HG02840 (cell line): ENCODE measurements around the gene FGFBP2.

ENCODE experiments used
- ATAC-seq: cut with Tn5 transposase; IDR thresholded peaks from one replicate; pipeline ENCODE4 v1.9.1; 2021; ENCODE audit warnings: mild to moderate bottlenecking, moderate library complexity, moderate number of reproducible peaks; ENCODE audit not compliant: unreplicated experiment, low FRiP score

Gene FGFBP2

DNA sequence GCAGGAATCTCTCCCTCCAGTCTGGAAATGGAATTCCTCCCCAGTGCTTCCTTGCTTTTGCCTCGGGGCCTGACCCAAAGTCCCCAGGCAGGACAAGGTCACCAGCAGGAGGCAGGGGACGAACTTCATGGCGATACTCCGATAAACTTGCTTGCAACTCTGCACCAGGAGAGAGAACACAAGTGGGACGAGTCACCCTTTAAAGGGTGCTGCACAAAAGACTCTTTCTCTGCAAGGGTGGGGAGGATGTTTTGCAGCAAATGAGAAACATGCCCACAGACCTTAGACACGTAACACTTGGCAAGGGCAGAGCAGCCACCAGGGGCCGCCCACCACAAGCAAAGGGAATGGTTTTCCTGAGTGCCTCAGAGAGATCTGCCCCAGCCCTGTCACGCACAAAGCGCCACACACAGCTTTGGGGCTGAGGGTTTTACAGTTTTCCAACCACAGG lies at the start of gene FGFBP2:
FGFBP2 (minus strand) TSS at position 175 of the 451 bp plus-strand sequence; CDS start at position 129, 46 bp downstream.
- ATAC-seq = no peak

DNA sequence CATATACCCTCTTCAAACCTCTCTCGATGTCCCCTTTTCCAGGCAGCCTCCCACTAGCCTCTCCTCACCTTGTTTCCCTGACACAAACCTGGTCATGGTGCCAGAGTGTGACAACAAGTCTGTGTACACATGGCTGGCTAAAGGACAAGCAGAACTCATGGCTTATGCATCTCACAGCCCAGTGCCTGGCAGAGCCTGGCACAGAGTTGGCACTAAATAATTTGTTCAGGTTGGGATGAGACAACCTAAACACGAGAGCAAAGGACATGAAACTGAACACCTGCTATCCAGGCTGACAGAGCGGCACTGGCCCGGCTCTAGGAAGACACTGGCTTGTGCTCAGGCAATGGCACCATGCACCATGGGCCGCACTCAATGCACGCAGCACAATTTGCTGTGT lies 48.2 kb upstream of the FGFBP2 start:
- ATAC-seq = no peak

DNA sequence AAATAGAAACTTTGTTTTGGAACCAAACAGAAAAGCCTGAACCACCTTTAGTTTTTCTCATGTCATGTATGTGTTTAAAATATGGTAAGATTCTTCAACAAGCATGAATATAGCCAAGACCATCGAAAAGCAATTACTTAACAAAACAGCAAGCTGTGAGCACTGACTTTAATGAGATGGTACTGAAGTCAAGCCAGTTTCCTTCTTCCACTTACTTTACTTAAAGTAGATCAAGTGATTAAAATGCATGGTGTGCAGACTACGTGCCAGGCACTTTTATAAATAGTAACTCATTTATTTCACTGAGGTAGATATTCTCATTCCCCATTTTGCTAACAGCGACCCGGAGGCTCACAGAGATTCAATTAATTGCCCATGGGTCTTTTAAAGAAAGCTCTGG lies 46.2 kb upstream of the FGFBP2 start:
- ATAC-seq = no peak

DNA sequence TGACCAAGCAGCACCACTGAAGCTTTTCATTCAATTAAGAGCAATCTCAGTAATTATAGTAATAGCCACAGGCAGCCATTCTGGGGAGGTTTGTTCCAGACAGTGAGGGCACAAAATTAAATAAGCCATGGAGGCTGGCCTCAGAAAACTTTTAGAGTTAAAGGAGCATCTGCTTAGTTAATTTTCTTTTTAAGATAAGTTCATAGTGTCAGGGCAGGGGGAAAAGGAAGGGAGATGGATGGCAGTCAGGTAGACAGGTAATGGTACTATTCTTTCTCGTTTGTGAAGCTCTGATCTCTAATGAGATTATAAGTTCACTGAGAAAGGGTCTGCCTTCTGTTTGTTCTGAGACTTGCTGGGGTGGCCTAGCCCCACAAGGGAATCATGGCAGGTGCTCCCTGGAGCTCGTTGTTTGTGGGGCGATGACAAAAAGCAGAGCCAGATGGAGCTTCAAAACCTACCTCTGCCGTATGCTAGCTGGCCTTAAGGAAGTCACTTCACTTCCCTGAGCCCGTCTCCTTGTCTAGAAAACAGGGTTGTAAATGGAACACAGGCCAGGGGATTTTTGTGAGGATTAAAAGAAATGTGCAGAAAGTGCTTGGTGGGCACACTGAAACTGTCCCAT lies 44.6 kb upstream of the FGFBP2 start:
- ATAC-seq = no peak

DNA sequence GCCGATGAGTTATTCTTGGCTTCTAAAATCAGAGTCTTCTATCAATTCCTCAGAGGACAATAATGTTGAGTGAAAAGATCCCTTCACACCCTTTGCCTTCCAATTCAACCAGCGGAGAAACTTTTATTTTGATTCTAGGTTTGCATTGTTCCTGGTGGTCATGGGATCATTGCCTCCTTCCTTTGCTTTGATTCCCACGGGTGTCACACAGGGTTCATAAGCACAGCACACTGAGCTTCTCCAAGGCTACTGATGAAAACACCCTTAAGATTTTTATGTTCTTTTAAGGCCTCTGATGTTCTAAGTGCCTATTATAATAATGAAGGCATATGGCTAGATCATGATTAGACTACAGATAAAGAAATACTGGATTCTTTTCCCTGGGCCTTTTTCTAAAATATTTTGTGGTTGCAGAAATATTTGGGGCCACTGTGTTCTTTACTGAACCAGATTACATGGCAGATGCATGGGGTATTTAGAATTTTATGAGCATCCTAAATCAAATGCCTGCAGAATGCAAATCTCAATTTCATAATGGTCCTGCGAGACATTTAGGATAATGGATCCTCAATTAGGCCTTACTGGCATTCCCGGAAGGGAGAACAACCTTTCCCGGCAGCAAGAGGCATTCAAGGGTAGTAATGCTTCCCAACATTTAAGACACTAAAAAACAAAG lies 43.9 kb upstream of the FGFBP2 start:
- no peak for ATAC-seq

GRCh38 chr4:16005676-16006075 lies 42.7 kb upstream of the FGFBP2 start:
- no peak for ATAC-seq

GRCh38 chr4:16001484-16001858 lies 38.5 kb upstream of the FGFBP2 start:
- ATAC-seq = peak; percentile 90

DNA sequence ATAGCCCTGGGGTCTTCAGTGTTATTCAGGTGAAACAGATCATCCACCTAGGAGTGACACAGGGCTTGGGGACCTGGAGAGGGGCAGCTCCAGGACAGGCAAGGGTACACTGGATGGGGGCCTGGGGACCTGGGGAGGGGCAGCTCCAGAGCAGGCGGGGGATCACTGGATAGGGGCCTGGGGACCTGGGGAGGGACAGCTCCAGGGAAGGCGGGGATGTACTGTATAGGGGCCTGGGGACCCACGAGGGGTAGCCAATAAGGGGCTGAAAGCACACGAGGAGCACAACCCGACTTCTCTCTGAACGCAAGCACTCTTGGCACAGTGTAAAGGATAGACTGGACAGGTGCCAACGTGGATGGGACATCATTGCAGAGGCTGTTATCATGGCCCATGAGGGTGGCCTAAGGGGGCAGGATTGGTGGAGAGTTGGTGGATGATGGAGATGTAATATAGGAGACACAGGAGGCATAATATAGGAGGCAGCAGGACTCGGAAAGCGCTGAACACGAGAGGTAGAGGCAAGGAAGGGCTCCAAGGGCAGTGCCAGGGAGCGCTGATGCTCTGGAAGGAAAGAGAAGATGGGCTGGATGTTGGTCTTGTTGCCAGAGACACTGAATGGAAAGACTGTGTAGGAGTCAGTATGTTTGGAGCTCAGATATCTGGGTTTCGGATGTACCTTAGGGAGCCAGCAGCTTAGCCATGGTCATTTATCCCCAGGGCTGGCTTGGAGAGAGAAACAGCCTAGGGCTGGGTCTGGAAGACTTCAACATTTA lies 37.9 kb upstream of the FGFBP2 start:
- ATAC-seq = no peak

DNA sequence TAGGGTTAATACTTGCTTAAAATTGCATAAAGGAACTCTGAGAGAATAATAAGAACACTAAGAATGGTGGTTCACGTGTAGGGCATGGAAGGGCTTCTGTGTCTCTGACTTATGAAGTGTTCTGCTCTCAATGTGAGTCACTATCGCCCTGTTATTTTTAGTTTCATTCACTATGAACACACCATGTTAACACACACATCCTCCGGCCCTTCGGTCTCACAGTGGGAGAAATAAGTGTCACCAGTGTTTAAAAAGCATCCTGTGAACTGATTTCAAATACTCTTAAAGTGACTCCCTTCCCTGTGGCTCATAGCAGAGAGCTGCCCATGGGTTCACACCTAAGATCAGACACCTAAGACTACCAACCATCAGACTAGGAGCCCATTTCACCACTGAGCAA lies 33.8 kb upstream of the FGFBP2 start:
- no peak for ATAC-seq

- no peak for ATAC-seq
Measured at GRCh38 chr4:15995826-15996225, 32.9 kb upstream of the FGFBP2 start.

- no peak for ATAC-seq
Measured at GRCh38 chr4:15992167-15992485, 29.2 kb upstream of the FGFBP2 start.

GRCh38 chr4:15990570-15991285 lies 27.8 kb upstream of the FGFBP2 start:
- no peak for ATAC-seq

DNA sequence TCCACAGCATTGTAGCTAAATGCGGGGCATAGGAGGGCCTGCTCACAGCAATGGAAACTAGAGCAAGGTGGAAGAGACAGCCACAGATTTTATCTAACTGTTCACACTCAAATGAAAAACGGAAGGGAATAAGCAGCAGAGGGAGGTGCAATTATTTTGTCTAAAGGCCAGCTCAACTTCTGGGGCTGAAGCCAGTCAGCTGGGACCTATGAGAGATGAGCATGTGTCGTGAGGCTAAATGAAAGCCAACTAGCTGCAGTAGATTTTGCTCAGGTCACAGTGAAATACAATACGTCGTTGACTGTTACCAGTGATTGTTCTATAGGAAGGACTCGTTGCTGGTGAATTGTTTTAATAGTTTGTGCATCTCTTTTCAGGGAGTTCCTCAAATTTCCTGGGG lies 26.4 kb upstream of the FGFBP2 start:
- ATAC-seq = no peak

DNA sequence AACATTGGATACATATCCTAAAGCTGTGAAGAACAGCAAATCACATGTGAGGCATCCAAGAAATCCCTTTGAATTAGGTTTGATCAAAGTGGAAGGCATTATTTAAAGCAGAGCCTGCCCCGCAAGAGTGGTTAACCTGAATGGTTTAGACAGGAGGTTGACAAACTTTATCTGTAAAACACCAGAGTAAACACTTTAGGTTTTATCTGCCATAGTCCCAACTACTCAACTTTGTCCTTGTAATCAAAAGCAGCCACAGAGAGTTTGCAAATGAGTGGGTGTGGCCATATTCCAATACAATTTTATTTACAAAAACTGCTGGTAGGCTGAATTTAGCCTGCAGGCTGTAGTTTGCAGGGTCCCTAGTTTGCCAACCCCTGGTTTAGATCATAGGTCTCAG lies 25.2 kb upstream of the FGFBP2 start:
- no peak for ATAC-seq

DNA sequence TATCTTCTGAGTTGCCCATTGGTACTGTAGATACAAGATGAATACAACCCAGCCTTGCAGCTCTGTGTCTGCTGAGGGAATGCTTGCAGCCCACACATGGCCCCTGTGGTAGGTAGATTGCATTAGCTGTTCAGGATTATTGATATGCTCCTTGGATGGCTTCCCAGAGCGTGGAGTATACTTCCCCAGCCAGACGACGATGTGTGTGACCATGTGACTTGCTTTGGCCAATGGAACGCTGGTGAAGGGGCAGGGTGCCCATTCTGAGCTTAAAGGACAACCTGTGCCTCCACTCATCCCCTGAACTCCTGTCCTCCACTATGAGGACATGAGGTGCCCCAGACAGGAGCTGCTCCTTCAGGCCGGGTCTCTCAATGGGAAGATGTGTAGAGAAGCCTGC lies 23.9 kb upstream of the FGFBP2 start:
- no peak for ATAC-seq

GRCh38 chr4:15983610-15984009 lies 20.6 kb upstream of the FGFBP2 start:
- ATAC-seq = no peak

GRCh38 chr4:15982842-15983524 lies 20.0 kb upstream of the FGFBP2 start:
- ATAC-seq = no peak

- no peak for ATAC-seq
Measured at GRCh38 chr4:15976456-15977447, 13.8 kb upstream of the FGFBP2 start.

DNA sequence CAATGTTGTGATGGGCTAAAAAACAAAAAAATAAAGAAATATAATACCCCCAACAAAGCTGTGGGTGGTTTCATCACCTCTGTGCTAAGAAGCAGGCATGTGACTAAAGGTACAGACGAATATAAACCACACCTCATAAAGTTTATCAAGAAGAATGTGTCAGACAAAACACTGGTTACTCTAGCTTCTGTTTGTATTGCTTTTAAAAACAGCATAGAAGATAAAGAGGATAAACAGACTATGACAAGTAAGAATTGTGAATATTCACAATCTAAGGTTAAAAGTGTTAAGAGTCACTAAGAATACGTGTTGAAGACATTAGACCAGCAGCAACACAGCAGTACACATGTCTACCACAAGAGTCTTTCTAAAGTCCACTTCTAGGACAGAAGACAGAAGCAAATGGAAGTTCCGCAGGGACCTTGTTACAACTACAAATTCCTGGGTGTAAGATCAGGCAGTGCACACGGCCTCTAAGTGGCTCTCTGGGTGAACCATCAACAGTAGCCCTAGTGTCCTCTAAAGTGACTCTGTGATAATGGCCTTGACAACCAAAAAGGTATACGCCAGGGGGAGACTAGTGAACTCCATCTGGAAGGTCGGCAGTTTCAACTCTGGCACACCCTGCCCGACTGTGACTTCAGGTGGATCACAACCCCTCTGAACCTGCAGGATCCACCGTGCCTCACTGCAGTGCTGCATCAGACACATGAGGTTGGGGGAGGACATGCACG lies 8.3 kb upstream of the FGFBP2 start:
- ATAC-seq = no peak
